ENCODE data around the gene NKX6-2.

NKX6-2 gene

DNA sequence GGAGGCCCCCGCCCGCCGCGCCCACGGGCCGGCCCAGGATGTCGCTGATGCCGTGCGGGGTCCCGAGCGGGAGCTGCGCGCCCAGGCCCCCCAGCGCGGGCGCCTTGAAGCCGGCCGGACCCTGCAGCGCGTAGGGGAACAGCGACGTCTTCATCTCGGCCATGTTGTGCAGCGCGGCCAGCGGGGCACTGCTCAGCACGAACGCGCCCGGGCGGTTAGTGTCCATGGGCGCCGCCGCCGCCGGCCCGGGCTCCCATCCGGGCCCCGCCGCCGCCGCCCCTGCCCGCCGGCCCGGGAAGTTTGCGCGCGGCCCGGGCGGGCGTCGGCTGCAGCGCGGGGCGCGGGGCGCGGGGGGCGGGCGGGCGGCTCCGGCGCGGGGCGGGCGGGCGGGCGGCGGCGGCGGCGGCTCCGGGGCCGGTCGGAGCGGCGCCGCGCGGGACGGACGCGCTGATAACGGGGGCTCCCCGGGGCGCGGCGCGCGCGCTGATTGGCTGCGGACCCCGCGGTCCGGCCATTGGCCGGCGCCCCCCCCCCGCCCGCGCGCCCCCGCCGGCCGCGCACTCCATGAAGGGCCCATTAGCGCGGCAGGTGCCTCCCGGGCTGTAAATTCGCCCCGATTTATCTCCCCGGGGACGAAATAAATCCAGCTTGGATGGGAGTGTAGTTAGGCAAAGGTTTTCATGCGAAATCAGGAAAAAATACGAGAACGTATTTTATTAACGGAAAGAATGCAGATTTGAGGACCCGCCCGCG lies at the start of gene NKX6-2:
Gene NKX6-2, minus strand, starts transcription at position 425 of the 753 bp plus-strand sequence. Its CDS starts 199 bp downstream, at position 226.
- H3K27me3 ChIP-seq (ENCODE audit: control insufficient read depth in 1 of 2, insufficient read depth in 2 of 2, low read length in 2 of 2) = peaks cover 0 to 66% of the 10 kb centered on the region in 2 donors
- no peaks in the 10 kb centered on the region for H3K9me3 ChIP-seq (ENCODE audit: low read length)
- H3K4me1 ChIP-seq (ENCODE audit: insufficient read depth, low read length) = peaks cover 4% of the 10 kb centered on the region
- peaks cover 16% of the 10 kb centered on the region for H3K36me3 ChIP-seq (ENCODE audit: insufficient read depth, low read length)
- H3K27ac ChIP-seq (ENCODE audit: low read depth, low read length) = no peak within 1 kb of the TSS
- H3K4me3 ChIP-seq (ENCODE audit: low read depth in 1 of 2, low read length in 2 of 2) = no peak within 1 kb of the TSS
- H3K9ac ChIP-seq (ENCODE audit: low read length) = no peak within 1 kb of the TSS

DNA sequence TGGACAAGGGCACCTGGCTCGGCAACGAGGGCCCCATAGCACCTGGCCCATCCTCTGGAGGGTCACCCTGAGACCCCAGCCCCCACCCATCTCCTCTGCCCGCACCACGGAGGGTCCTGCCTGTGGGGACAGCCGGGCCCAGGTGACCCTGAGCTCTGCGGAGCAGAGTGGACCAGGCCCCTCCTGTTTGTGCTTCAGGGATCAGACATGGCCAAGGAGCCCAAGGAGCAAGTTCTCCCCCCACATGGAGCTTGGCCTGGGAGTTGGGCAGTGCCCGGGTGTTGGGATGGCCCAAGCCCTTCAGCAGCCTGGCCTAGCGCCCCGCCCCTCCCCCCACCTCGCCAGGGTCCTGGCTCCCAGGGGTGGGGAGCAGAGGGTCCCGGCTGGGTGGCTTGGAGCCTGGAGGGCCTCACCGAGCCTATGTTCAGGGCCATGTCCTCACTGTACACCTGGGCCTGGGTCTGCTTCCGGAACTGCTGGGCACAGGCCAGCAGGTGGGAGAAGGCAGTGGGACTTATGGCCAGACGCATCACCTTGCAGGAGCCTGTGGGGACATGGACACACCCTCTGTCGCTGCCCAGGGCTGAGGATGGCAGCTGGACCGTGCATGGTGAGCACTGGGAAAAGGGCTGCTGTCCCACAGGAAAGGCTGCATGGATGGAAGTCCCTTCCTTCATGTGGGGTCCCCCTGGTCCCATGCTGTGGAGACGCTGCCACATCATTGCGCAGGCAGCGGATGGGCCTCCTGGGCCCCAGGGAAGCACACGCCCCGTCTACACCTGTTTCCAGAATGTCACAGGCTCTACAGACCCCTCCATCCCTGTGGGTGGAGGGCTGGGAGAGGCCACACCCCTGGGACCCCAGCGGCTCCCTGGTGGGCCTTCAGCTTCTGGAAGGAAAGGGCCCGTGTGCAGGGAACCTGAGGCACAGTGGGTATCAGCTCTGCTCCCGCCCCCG lies 49.2 kb upstream of the NKX6-2 start:
- H3K9ac ChIP-seq (ENCODE audit: low read length) = no peak overlapping the region
- no peak overlapping the region for H3K4me3 ChIP-seq (ENCODE audit: low read depth in 1 of 2, low read length in 2 of 2)
- no peak overlapping the region for H3K27ac ChIP-seq (ENCODE audit: low read depth, low read length)
- H3K36me3 ChIP-seq (ENCODE audit: insufficient read depth, low read length) = no peaks in the 10 kb centered on the region
- H3K4me1 ChIP-seq (ENCODE audit: insufficient read depth, low read length) = peaks cover 3% of the 10 kb centered on the region
- no peaks in the 10 kb centered on the region for H3K9me3 ChIP-seq (ENCODE audit: low read length)
- peaks cover 0 to 40% of the 10 kb centered on the region in 2 donors for H3K27me3 ChIP-seq (ENCODE audit: control insufficient read depth in 1 of 2, insufficient read depth in 2 of 2, low read length in 2 of 2)

DNA sequence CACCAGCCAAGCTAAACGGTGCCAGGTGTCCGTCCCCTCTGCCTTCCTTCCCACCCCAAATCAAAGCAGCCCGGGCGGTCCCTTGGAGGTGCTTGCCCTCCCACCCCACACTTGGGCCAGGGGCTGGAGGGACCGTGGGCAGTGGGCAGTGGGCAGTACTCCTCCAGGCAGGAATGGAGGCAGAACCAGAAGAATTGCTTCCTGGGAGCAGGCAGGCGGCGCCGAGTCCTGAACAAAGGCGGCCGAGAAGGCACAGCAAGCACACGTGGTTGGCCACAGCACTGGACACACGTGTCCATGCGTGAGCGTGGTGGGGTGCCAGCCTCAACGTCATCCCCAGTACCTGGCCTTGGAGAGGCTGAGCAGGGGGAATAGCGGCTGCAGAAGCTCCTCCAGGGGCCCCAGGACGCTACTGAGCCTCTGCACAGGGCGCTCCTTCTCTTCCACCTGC lies 48.4 kb upstream of the NKX6-2 start:
- Histone ChIP-seq H3K27me3 (ENCODE audit: control insufficient read depth in 1 of 2, insufficient read depth in 2 of 2, low read length in 2 of 2) (peaks cover 0 to 40% of the 10 kb centered on the region in 2 donors), H3K4me3 (ENCODE audit: low read depth in 1 of 2, low read length in 2 of 2) (no peak overlapping the region), H3K9me3 (ENCODE audit: low read length) (no peaks in the 10 kb centered on the region)

DNA sequence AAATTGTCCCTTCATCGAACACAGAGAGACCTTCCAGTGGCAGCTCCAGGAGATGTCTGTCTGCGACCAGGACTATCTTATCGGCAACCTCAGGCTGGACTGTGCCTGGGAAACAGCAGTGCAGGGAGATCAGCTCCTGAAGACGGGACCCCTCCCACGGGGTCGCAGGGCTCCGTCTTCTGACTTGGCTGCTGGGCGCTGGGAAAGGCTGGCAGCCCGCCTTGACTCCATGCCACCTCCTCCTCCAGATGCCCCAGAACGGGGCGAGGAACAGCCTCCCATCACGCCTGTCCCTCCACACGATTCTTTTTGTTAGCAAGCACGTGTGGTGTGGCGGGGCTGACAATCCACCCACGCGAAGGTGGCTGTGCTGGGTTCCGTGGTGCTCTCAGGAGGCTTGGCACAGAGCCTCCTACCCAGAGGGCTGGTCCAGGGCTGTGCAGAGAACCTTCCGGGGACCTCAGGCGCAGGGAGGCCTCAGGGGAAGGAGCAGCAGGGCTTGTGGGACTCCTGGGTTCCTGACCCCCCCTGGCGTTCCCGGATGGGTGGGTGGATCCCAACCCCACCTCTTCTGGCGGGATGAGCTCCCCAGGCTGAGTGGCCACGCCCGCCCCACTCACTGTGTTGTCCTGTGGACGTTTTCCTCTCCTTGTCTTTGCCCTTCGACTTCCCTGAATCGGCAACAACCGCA lies 47.6 kb upstream of the NKX6-2 start:
- H3K4me1 ChIP-seq (ENCODE audit: insufficient read depth, low read length) = peaks cover 3% of the 10 kb centered on the region
- H3K36me3 ChIP-seq (ENCODE audit: insufficient read depth, low read length) = no peaks in the 10 kb centered on the region
- H3K9me3 ChIP-seq (ENCODE audit: low read length) = no peaks in the 10 kb centered on the region
- no peak overlapping the region for H3K4me3 ChIP-seq (ENCODE audit: low read depth in 1 of 2, low read length in 2 of 2)
- no peak overlapping the region for H3K27ac ChIP-seq (ENCODE audit: low read depth, low read length)
- H3K9ac ChIP-seq (ENCODE audit: low read length) = no peak overlapping the region
- H3K27me3 ChIP-seq (ENCODE audit: control insufficient read depth in 1 of 2, insufficient read depth in 2 of 2, low read length in 2 of 2) = peaks cover 0 to 40% of the 10 kb centered on the region in 2 donors

More for the DNA sequence above, 48.4 kb upstream of the NKX6-2 start:
- Histone ChIP-seq H3K9ac (ENCODE audit: low read length) (no peak overlapping the region), H3K36me3 (ENCODE audit: insufficient read depth, low read length) (no peaks in the 10 kb centered on the region), H3K4me1 (ENCODE audit: insufficient read depth, low read length) (peaks cover 3% of the 10 kb centered on the region), H3K27ac (ENCODE audit: low read depth, low read length) (no peak overlapping the region)

DNA sequence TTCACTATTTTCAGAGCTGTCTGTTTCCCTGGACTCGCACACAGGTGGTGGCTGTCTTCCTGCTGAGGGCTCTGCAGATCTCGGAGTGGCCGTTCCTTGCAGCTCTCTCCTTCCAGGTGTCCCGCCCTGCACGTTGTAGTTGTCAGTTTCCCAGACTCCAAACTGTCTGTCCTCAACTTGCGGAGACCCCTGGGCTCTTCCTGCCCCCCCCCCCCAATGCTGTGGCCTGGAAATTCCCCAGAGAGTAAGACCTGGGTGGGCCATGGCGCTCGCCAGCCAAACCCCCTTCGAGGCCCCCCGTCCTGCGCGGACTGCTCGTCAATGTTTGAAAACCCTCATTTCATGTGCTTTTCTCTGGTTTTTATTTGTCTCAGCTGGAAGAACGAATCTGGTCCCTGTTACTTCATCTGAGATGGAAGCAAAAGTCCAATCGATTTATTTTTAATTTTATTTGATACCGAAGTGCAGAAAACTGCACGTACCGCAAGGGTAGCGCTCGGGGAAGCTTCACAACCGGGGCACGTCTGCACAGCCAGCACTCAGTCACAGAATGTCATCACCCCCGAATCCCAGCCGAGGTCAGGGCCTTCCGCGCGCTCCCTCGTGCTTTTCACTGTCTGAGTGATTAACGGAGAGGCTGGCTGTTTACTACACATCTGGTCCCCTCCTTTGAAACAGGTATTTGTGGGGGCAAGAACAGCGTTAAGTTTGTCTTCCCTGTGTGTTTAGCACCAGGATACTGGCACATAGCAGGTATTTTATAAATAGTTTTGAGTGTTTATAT lies 46.4 kb upstream of the NKX6-2 start:
- peaks cover 0 to 40% of the 10 kb centered on the region in 2 donors for H3K27me3 ChIP-seq (ENCODE audit: control insufficient read depth in 1 of 2, insufficient read depth in 2 of 2, low read length in 2 of 2)
- H3K9me3 ChIP-seq (ENCODE audit: low read length) = no peaks in the 10 kb centered on the region
- peaks cover 3% of the 10 kb centered on the region for H3K4me1 ChIP-seq (ENCODE audit: insufficient read depth, low read length)
- H3K4me3 ChIP-seq (ENCODE audit: low read depth in 1 of 2, low read length in 2 of 2) = no peak overlapping the region
- no peaks in the 10 kb centered on the region for H3K36me3 ChIP-seq (ENCODE audit: insufficient read depth, low read length)
- H3K27ac ChIP-seq (ENCODE audit: low read depth, low read length) = no peak overlapping the region
- H3K9ac ChIP-seq (ENCODE audit: low read length) = no peak overlapping the region

DNA sequence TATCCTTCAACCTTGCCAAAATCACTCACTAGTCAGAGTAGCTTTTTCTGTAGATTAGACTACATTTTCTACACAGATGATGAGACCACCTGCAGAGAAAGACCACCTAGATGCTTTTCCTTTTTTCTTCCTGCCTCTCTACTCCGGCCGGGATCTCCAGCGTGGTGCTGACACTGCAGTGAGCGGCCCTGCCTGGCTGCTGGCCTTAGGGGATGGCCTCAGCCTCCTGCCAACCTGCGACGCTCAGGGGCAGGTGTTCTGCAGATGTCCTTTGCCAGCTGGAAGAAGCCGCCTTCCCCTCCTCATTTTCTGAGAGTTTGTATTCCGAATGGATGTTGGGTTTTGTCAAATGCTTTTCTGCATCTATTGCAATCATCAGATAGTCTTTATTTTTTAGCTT lies 43.5 kb upstream of the NKX6-2 start:
- H3K27me3 ChIP-seq (ENCODE audit: control insufficient read depth in 1 of 2, insufficient read depth in 2 of 2, low read length in 2 of 2) = peaks cover 0 to 18% of the 10 kb centered on the region in 2 donors
- H3K9me3 ChIP-seq (ENCODE audit: low read length) = no peaks in the 10 kb centered on the region
- H3K9ac ChIP-seq (ENCODE audit: low read length) = no peak overlapping the region
- no peaks in the 10 kb centered on the region for H3K4me1 ChIP-seq (ENCODE audit: insufficient read depth, low read length)
- no peaks in the 10 kb centered on the region for H3K36me3 ChIP-seq (ENCODE audit: insufficient read depth, low read length)
- no peak overlapping the region for H3K4me3 ChIP-seq (ENCODE audit: low read depth in 1 of 2, low read length in 2 of 2)
- H3K27ac ChIP-seq (ENCODE audit: low read depth, low read length) = no peak overlapping the region

DNA sequence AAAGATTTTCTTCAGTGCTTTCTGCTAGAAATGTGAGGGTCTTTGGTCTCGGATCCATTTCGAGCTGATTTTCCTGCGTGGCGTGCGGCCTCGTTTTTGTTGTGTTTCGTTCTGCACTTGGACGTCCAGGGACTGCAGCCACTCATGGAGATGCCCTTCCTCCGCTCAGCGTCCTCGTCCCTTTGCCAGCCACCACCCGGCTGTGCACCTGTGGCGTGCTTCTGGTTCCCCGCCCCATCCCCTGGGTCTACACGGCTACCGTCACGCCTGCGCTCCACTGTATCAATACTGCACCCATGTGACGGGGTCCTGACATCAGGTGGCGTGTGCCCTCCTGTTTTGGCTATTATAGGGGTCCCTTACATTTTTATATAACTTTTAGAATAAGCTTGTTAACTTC lies 42.7 kb upstream of the NKX6-2 start:
- Histone ChIP-seq H3K27me3 (ENCODE audit: control insufficient read depth in 1 of 2, insufficient read depth in 2 of 2, low read length in 2 of 2) (peaks cover 0 to 11% of the 10 kb centered on the region in 2 donors), H3K4me1 (ENCODE audit: insufficient read depth, low read length) (no peaks in the 10 kb centered on the region), H3K9ac (ENCODE audit: low read length) (no peak overlapping the region), H3K27ac (ENCODE audit: low read depth, low read length) (no peak overlapping the region), H3K36me3 (ENCODE audit: insufficient read depth, low read length) (no peaks in the 10 kb centered on the region), H3K4me3 (ENCODE audit: low read depth in 1 of 2, low read length in 2 of 2) (no peak overlapping the region), H3K9me3 (ENCODE audit: low read length) (no peaks in the 10 kb centered on the region)

DNA sequence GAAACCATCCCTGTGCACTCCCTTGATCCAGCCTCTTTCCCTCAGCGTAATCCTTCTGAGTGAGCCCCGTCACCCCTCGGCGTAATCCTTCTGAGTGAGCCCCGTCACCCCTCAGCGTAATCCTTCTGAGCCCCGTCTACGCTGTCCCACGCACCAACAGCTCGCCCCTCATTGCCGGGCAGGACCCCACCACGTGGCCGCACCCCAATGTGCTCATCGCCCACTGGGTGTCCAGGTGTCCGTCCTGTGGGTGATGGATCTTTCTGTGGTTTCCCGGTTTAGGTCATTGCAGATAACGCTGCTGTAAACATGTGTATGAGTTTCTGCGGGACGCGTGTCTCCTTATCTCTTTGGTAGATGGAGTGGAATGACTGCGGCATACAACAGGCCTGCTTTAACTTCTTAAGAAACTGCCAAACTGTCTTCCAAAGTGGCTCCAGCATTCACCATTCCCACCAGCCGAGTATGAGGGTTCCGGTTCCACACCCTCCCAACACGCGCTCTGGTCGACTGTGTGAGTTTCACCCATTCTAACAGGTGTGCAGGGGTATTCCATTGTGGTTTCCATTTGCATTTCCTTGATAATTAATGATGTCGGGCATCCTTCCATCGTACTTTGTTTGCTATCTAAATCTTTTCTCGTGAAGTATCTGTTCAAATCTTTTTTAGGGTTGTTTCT lies 42.1 kb upstream of the NKX6-2 start:
- Histone ChIP-seq H3K36me3 (ENCODE audit: insufficient read depth, low read length) (no peaks in the 10 kb centered on the region), H3K4me1 (ENCODE audit: insufficient read depth, low read length) (no peaks in the 10 kb centered on the region), H3K9me3 (ENCODE audit: low read length) (no peaks in the 10 kb centered on the region), H3K9ac (ENCODE audit: low read length) (no peak overlapping the region), H3K27me3 (ENCODE audit: control insufficient read depth in 1 of 2, insufficient read depth in 2 of 2, low read length in 2 of 2) (peaks cover 0 to 9% of the 10 kb centered on the region in 2 donors), H3K27ac (ENCODE audit: low read depth, low read length) (no peak overlapping the region), H3K4me3 (ENCODE audit: low read depth in 1 of 2, low read length in 2 of 2) (no peak overlapping the region)

DNA sequence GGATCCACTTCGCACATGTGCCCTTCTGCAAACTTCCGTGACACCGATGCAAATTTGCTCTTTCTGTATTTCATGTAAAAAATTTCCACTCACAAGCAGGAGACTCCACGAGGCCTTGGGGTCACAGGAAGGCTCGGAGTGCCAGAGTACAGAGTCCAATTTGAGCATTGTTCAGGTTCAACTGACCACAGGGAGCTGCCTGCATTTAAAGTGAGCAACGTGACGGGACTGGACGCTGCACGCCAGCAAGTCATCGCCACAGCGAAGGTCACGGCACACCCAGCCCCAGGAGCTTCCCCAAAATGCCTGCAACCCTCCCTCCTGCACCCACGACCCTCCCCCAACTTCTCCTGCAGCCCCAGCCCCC lies 41.5 kb upstream of the NKX6-2 start:
- Histone ChIP-seq H3K36me3 (ENCODE audit: insufficient read depth, low read length) (no peaks in the 10 kb centered on the region), H3K4me1 (ENCODE audit: insufficient read depth, low read length) (no peaks in the 10 kb centered on the region), H3K9ac (ENCODE audit: low read length) (no peak overlapping the region), H3K27me3 (ENCODE audit: control insufficient read depth in 1 of 2, insufficient read depth in 2 of 2, low read length in 2 of 2) (peaks cover 0 to 8% of the 10 kb centered on the region in 2 donors), H3K27ac (ENCODE audit: low read depth, low read length) (no peak overlapping the region), H3K4me3 (ENCODE audit: low read depth in 1 of 2, low read length in 2 of 2) (no peak overlapping the region), H3K9me3 (ENCODE audit: low read length) (no peaks in the 10 kb centered on the region)

All from muscle layer of colon (tissue), 2 donors.